Colon (tissue), 2 donors: ENCODE results near the gene ZNF516.

Experiments used
- FAIRE-seq: peaks from 2 replicates; lab custom pipeline; 2012; peaks lifted over from hg19 to GRCh38; lab: Jason Lieb, UNC
- donor health status: control.
- donor health status: control.

Gene ZNF516

DNA sequence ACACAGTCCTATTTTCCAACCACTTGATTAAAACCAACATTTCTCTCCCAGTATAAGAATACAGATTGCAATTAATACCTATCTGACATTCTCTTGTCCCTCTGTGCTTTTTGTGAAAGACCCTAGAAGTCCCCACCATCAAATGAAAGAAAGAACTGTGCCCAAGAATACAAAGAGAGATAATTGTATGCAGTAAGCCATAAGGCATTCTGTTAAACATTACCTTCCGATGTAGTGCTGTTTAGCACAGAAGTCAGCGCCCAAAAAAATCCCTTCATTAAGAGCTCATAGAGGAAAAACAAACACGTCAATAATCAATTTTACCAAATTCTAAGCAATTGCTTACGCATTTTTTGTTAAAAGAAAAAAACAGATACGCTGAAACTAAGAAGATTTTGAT is 41.1 kb downstream of the ZNF516 start:
- no peak for FAIRE-seq

DNA sequence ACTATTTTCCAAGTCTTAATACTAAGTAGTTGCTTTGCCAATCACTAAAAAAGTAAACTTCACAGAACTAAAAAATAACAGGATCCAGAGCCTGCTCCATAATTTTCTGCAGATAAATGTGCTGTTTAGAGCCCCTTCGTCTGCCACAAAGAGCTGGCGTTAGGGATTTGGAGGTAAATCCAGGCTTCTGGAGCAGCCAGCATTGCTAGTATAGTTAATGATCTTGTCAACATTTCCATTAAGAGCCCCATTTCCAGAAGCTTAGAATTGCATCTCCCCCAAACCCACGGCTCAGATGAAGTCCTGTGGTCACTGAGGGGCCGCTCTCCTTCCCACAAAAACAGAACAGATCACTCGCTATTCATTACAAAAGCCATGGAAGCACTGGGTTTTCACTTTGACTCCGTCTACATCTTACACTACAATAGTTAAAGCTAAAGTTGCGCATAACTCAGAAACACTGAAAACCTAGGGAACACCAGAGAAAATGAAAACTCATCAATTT is 41.9 kb downstream of the ZNF516 start:
- no peak for FAIRE-seq

DNA sequence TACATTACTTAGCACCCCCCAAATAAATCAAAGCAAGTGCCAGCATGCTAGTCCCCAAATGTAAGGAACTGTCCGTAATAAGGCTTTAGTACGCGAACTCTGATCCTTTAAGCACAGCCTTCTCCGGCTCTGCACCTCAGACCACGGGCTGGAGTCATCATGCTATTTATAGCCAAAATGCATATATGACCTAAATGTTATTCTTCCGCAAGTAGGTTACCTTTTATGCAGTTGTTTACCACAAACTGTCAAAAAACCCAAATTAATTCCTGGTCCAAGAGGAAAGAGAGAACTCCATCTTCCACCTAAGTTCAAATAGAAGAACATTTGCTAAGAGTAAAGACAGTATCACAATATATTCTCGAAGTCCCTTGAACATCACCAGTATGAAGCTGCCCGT is 42.7 kb downstream of the ZNF516 start:
- FAIRE-seq, result no peak

DNA sequence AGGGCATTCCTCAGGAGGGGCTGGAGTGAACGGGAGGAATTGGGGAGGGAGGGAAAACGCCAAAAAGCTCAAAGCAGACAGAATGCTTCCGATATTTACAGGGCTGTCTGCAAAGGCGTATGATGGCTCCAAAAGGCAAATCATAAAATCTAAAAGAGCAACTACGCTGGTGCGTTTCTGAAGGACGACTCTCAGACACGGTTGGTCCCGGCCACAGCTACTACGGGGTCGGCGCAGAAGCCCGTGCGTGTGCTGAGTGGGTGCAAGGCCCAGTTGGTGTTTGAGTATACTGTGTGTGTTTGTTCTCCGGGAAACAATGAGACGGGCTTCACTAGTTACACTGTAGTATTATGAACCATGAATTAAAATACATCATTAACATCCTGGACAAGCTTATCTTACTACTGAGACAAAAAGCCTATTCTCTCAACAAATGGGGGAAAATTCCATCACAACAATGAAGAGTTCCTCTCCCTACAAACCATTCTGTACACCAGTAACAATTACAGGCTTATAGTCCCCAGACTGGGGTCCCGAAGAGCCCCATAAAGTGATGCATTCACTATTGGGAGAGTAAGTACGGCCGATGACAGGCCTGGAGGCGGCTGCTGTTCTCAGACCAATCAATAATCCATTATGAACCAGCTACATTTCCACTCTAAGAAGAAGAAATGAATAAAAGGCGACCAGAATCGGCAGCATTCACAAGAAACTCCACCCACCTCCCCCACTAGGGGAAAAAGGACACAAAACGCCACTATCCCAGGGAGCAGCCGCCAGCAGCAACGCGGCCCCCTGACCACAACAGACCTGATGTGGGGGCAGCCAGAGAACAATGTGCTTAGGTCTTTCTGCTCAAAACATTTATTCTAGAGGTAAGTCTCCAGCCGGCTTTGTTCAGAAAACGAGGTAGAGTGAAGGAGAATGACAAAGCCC is 43.4 kb downstream of the ZNF516 start:
- no peak for FAIRE-seq

DNA sequence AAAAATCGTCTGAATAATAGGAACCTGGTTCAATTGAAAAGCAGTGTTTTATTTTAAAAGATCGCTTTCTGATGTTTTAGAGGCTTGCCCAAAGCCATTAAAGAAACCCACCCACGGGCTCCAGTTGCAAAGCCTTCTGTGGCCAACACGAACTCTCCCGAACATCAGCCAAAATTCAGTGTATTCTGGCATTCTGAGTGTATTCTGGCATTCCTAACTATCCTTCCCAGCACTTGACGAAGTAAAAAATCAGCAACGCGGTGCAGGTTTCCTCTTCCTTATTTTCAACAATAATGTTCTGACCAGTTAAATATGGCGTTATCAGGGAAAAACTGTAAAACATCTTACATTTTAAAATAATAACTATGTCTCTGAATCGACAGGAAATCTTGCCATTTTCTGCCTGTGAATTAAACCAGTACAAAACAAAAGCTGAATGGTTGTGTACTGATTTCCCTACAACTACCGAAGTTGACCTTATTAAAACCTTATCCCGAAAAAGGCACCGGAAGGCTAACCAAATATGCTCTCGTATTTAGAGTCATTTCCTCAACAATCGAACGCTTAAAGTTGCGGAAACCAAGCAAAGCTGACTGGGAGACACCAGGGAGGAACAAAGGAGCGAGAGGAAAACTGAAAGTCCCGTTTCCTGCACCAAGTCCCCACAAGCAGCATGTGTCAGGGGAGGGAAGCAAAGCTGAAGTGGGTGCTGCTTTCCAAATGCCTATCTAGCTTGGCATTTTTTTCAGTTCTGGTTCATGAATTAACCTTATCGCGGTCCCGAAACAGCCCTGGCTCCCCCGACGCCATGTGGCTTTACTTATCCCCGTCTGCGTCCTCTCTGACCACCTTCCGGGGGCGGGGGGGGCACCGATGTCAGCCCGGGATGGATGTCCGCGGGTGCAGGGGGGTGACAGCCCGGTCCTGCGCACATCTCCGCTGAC is 44.3 kb downstream of the ZNF516 start:
- FAIRE-seq, result no peak

DNA sequence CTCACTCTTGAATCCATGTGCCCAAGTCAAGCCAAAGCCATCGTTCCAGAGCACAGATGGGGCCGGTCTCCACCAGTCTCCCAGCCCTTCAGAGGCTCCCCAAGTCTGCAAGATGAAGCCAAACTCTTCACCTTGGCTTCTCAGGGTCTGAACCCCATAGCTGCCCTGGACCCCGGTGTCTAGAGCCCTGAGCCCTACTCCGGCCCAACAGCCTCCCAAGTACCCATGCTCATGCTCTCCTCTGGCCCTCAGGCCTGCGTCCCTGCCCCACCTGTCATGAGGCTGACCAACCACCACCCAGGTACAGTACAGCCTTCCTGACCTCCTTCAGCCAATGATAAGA is 46.0 kb downstream of the ZNF516 start:
- FAIRE-seq, result no peak

DNA sequence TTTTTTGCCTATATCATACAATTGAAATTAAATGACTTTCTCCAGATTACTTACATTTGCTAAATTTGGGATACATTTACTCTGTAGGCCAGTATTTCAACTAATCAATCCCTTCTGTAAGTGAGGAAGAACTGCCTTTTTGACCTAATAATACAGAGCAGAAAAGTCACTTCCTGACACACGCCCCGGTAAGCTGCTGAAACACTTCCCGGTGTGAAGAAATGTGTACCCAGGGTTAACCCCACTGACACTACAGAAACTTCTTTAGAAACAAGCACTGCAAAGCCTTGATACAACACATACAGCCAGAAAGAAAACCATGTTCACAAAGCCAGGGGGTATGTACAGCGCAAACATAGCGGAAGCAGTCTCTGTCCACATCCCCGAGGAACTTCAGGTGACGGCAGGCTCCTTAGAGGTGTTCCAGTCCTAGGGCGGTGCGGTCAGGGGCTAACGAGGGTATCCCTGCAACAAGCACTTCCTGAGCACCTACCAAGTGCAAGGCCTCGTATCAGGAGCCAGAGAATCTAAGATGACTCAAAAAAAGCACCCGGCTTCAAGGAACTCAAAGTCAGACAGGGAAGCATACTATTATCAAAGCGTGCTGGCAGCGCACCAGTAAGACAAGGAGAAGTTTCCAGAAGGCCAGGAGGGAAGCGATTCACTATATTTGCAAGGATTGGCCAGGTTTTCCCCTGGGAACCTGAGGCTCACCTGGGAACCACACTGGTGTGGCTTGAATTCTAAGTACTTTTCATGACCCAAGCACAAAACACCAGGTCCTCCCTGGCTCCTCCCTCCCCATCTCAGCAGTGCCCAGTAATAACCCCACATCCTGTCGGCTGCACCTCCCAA is 46.6 kb downstream of the ZNF516 start:
- no peak for FAIRE-seq

DNA sequence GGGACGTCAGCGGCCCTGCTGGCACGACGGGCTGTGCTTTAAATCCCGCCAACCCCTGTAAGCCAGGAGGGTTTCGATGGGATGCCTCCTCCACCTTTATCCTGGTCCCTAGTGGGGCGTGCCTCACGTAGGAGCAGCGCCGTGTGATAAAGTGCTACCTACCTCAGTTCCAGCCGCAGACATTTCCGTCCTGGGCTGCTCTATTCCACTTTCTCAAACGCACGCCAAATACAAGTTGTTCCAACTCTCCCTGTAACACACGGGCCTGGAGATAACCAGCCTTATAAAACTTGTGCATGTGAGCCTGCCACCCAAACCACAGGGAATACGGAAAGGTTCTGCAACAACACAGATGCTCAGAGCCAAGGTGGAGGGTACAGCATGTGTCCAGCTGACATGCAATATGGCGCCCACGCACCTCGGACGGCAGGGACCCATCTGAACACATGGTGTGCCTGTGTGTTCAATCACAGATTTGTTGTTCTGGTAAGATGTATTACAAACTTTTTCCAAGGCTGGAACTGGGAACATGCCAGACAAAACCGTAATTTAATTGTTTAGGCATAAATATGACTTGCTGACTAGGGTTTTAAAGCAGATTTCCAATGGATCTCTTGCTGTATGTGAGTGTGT is 47.7 kb downstream of the ZNF516 start:
- FAIRE-seq, result no peak

DNA sequence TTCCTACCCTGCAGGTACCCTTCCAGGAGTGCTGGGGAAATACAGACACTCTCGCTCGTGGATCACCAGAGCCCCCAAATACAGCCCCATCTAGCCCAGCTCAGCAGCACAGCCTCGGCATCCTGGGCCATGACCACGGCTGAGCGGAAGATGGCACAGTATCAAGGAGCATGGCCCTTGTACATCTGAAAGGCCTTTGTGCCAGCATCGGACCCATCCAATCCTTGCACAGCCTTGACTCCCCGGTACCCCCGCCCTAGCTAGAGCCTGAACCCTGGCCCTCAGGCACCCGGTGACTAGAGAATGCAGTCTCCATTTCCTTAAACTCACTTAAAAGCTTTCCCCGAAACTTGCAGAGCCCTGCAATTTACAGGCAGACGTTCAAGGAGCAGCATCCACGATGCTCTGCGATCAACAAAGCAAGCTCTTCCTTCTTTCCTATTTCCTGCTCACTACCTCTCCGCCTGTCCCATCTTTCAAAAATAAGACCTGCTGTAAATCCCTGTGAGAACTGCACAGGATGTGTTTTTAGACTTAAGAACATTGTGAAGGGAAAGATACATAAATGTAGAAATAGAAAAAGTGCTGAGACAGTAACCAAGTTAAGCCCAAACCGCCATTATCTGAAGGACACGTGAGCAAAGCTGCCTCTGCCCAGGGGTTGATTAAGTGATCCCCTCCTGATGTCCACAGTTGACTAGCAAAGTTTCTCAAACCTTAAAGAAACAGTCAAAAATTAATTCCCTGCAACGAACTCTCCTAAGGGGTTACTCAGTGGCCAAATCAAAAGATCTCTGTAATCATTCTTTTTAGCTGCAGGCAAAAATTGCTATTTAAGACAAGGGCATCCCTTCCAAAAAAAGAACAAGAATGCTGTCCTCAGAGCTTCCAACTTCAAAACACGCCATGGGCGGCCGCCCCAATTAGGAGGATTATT is 48.5 kb downstream of the ZNF516 start:
- FAIRE-seq, result no peak

DNA sequence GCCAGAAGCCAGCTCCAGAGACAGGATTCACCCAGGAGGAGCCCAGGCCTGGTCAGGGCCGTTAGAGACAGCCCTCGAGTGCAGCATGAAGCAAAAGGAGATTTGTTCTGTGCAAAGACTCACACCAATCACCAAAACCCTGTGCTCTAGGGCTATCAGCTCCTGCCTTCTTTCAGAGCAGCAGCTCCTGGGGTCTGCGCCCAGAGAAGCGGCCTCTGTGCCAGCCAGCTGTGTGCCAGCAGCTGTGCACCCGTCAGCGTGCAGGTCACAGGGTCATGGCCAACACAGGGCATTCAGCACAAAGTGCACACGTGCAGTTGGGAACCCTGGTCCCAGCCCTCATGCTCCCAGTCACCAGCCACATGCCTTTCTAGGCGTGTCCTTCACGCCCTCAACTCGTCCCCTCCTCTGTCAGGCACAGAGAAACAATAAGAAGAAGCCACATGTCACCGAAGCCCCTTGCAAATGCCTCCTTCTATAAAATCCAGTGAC is 49.3 kb downstream of the ZNF516 start:
- no peak for FAIRE-seq

DNA sequence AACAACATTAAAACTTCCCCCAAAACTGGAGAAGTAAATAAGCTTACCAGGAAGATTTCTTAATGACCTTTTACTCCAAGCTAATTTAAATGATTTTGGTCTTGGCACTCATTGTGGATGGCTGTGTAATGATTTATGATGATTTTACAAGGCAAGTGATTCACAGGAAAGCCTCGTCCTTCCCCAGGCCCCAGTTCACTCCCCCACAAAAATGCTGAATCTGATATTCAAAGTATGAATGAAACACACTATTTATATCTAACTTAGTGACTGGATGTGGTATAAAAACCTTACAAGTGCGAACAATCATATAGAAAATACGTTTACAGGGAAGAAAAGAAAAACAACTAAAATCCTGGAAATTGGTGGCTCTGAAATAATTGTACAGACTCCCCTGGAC is 49.8 kb downstream of the ZNF516 start:
- no peak for FAIRE-seq

DNA sequence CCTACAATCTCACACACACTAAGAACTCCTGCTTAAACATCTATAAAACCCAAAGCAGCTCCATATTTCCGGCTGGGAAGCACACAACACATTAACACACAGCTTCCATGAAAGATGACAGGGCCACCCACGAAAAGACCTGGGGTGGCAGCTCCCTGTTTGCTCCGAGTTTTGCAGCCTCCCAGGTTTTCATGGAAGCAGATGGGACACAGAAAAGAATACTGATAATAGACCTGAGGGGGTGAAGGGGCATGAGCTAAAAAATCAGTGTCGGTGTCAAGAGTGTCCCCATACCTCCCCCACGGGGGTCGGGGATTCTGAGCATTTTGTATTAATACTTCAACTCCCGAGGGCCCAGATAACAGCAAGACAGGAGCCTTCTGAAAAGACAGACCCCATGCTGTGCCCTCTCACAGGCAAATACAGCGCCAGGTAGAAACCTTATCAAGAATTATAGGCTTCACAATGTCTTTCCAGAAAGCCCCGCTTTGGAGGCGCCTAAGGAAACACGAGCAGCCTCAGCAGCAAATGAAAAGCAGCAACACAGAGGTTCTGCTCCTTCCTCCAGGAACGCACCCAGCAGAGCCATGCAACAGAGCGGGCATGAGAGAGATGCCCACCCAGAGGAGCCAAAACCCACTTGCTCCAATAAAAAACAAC is 50.5 kb downstream of the ZNF516 start:
- FAIRE-seq, result no peak

DNA sequence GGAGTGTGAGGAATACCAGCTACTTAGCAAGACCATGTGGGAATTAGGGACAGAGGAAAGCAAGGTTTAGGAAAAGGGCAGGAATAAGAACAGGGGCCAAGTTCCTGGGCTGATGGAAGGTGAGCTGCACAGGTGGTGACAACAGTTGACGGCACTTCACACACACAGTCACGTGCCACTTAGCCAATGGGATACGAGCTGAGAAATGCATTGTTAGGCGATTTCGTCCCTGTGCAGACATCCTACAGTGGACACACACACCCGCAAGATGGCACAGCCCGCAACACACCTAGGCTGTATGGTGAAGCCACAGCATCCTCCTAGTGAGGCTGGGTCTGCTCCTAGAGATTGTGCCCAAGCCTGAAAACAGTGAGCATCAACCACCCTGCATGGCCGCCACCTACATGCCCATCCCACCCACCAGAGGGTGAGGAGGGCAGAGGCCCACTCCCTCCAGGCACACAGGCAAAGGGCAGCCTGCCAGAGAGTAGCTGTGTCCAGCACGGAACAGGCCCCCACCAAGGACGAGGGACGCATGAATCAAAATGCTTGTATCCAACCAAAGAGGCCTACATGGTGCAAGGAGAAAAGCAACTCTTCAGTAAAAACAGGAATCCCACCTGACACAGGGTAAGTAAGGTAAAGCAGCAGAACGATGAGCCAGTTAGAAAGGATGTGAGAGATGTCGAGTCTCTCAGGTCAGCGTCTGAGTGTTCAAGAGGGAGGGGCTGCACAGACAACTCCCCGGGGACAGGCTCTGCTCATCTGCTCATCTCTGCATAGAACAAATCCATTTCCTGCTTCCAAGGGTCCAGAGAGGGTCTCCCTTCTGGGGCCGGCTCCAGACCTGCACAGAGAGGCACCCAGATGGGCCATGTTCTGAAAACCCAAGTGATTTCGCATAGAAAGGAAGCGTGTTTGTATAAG is 51.3 kb downstream of the ZNF516 start:
- no peak for FAIRE-seq

DNA sequence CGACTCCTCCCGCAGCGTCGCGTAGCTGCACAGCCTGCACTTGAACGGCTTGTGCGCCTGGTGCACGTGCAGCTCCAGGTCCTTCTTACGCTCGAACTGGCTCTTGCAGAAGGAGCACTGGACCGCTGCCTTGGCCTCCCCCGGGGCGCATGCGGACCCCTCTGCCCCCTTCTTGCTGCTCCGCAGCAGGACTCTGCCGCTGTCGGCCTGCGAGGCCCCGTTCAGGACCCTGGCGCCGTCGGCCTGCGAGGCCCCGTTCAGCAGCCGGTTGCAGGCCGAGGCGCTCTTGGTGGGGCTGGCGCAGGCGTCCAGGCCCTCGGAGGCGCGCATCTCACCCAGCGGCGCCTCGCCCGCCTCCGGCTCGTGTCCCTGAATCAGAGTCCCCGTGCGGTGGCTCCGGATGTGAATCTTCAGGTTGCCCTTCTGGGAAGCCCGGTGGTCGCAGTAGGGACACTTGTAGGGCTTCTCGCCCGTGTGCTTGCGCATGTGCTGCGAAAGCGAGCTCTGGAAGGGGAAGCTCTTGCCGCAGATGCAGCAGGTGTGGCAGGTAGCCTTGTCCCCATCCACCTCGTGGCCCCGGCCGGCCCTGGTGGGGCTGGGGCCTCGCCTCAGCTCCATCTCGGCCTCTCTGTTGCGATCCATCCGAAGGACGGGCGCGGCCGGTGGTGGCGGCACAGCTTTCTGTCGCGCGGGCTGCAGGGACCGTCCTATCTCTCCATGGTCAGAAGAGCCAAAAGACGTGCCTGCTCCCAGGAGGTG is 52.5 kb downstream of the ZNF516 start:
- FAIRE-seq, result no peak

DNA sequence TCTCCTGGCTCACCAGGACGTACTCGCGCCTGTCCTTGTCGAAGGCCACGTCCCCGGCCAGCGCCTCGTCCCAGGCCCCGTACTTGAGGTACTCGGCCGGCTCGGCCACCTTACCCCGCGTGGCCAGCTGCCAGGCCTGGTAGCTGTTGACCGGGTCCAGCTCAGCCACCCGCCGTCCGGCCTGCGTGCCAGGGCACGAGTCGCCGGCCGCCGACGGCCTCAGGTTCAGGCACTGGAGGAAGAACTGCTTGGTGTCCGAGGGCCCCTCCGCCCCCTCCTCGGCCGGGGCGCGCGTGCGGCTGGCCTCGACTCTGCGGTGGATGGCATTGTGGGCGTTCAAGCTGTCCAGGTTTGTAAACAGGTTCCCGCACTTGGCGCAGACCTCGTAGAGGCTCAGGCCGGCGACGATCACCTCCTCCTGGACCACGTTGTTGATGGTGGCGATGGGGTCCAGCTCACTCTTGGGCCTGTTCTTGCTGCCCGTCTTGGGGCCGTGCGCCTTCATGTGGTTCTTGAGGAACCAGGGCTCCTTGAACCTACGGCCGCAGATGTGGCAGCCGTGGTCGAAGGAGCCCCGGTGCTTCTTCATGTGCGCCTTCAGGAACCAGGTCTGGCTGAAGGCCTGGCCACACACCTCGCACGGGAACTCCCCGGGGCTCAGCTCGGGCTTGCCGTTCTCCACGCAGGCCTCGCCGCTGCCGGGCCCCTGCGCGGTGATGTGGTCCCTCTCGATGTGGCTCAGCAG is 53.2 kb downstream of the ZNF516 start:
- no peak for FAIRE-seq

DNA sequence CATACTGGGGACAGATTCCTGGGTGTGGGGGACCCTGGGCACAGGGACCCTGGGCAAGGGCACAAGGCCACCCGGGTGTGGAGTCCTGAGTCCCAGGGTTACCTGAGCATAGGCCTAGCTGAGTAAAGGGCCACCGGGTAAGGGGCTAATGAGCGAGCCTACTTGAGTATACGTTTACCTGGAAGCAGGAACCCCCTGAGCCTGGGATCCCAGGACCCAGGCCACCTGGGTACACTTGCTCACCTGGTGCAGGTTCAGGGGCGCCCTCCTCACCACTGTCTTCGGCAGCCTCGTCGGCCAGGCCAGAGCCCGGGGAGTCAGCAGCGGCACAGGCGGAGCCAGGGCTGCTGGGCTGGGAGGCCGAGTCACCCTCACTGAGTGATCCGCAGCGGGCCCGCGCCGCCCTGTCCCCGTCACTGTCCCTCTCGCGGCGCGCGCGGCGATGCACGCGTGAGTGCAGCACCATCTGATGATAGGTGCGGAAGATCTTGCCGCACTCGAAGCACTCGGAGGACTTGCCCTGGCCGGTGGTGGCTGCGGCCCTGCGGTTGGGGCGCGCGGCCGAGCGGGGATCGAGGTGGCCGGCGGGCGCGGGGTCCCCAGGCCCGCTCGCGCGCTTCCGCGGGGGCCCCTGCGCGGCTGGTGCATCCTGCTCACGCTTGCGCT is 53.9 kb downstream of the ZNF516 start:
- no peak for FAIRE-seq
